A549 (cell line): ENCODE measurements around the gene TRABD2B. TPM values are rescaled to one million over a fixed set of nuclear protein-coding genes. Genes with fewer than 3 reads are reported as not detected.

ENCODE experiments used
- ATAC-seq, 2 experiments: fragments of 200-7000 bp in 1 of 2; fragments of >200 bp in 1 of 2; cut with Nextera tagmentation in 1 of 2; cut with Tn5 transposase in 1 of 2; 3 replicates each; pipeline versions ENCODE4 v1.8.0 to v1.9.1; 2018 to 2020; ENCODE audit warnings: mild to moderate bottlenecking in 1 of 2, moderate library complexity in 1 of 2
- CTCF ChIA-PET: fragments of 300-600 bp; sonication (Branson Sonifier 250); formaldehyde crosslinking; extraction: SDS; loops from one replicate; lab custom pipeline; 2021; ENCODE audit warnings: antibody characterized with exemption, inconsistent platforms; lab: Yijun Ruan, JAX
- POLR2A ChIA-PET: fragments of 350-600 bp; formaldehyde crosslinking; extraction: SDS; loops from one replicate; lab custom pipeline; 2021; ENCODE audit warnings: antibody characterized with exemption, inconsistent platforms; lab: Yijun Ruan, JAX
- DNase-seq, 2 experiments: peaks; one replicate each; pipeline versions ENCODE4 v3.0.0 to v3.0.0-alpha.2; 2011 to 2016; ENCODE audit warnings: low read depth in 1 of 2, low spot score in 1 of 2
- FAIRE-seq: peaks from 2 replicates; lab custom pipeline; 2011; peaks lifted over from hg19 to GRCh38; lab: Jason Lieb, UNC
- H3K27ac ChIP-seq, 2 experiments: fragments of >200 bp; sonication (Bioruptor Twin); formaldehyde crosslinking; 3 replicates each; pipeline ENCODE4 v1.5.1; 2016 to 2017
- H3K4me1 ChIP-seq: fragments of >200 bp; sonication (Bioruptor Twin); formaldehyde crosslinking; 3 replicates; pipeline ENCODE4 v1.6.1; 2016
- H3K4me2 ChIP-seq: fragments of >200 bp; sonication (Bioruptor Twin); formaldehyde crosslinking; 3 replicates; pipeline ENCODE4 v1.6.1; 2016
- H3K4me3 ChIP-seq: fragments of >200 bp; sonication (Bioruptor Twin); formaldehyde crosslinking; 3 replicates; pipeline ENCODE4 v1.5.1; 2016
- H3K9me3 ChIP-seq: fragments of >200 bp; sonication (Bioruptor Twin); formaldehyde crosslinking; 3 replicates; pipeline ENCODE4 v1.6.1; 2016
- CHD4 ChIP-seq: fragments of 200-600 bp; sonication (generic); IDR thresholded peaks from 2 replicates; pipeline ENCODE4 v1.6.1; 2016; ENCODE audit warnings: antibody characterized with exemption, mild to moderate bottlenecking, borderline replicate concordance
- MAFK ChIP-seq: fragments of 450-650 bp; IDR thresholded peaks from 2 replicates; pipeline ENCODE4 v1.6.1; 2014; ENCODE audit not compliant: partially characterized antibody
- MYC ChIP-seq: IDR thresholded peaks from 2 replicates; pipeline ENCODE4 v1.6.1; 2012; ENCODE audit warnings: mild to moderate bottlenecking, inconsistent platforms, low read length, improper control_type of control experiment, borderline replicate concordance
- POLR2AphosphoS2 ChIP-seq: conservative IDR thresholded peaks from 2 replicates; pipeline ENCODE4 v1.6.1; 2012; ENCODE audit warnings: low read length, improper control_type of control experiment, inconsistent platforms
- RAD21 ChIP-seq, 2 experiments: fragments of >200 bp in 1 of 2; sonication (Bioruptor Twin) in 1 of 2; formaldehyde crosslinking in 1 of 2; IDR thresholded peaks in 1 of 2; conservative IDR thresholded peaks in 1 of 2; 2 replicates in 1 of 2; 3 replicates in 1 of 2; pipeline ENCODE4 v1.6.1; 2012 to 2018; ENCODE audit warnings: inconsistent platforms in 1 of 2
- SMC3 ChIP-seq: fragments of >200 bp; sonication (Bioruptor Twin); formaldehyde crosslinking; IDR thresholded peaks from 3 replicates; pipeline ENCODE4 v1.6.1; 2018; ENCODE audit warnings: inconsistent platforms
- TFCP2L1 ChIP-seq: fragments of 250-450 bp; sonication (Bioruptor Pico); IDR thresholded peaks from 2 replicates; pipeline ENCODE4 v1.5.0; 2021; ENCODE audit warnings: mild to moderate bottlenecking
- WGBS: methylation state at CpG from one replicate; pipeline ENCODE4 v1.1.6; 2017; ENCODE audit errors: missing lambda C conversion rate; 5-methylcytosine and 5-hydroxymethylcytosine counted together
- polyA plus RNA-seq, 4 experiments: library from polyadenylated mRNA; depleted of rRNA in 3 of 4; stranded (reverse); fragments of >200 nt; fragmentation: RNase III in 1 of 4; extraction: RNeasy Plus Mini Kit Qiagen cat#74134 plus additional on column Dnase treatment in 1 of 4; gene quantifications; 2 replicates in 3 of 4; 3 replicates in 1 of 4; pipeline ENCODE4 v1.2.3, GENCODE V29; 2011 to 2017
- TF ChIP-seq, protein P1 (sequence below): fragments of >200 bp; sonication (Bioruptor Twin); formaldehyde crosslinking; IDR thresholded peaks from 3 replicates; pipeline ENCODE4 v1.5.1; 2016

The TRABD2B gene
- polyA plus RNA-seq, 2 of the 4 experiments (the other 2 are of a cell fraction), result 0.04 to 0.21 TPM

- no peak overlapping the region for H3K4me2 ChIP-seq
- H3K9me3 ChIP-seq, result no peaks in the 10 kb centered on the region
- ATAC-seq, result peak; percentile 67 to 88; a peak in 4 of 6 replicates
- ChIA-PET POLR2A (no interaction called here), CTCF (interaction anchor here (0.7 to 4.7 kb wide), 15 partner anchors 9 to 367 kb away, joined by 3 to 19 read pairs (median 4); partner anchors contain the start of gene FOXD2)
- H3K4me3 ChIP-seq, result no peak overlapping the region
- TF ChIP-seq SMC3 (0 out of 3 replicates have a peak, but pooled peaks have one; percentile 9), CHD4 (no peak), RAD21 (conservative IDR thresholded peaks at IDR 0.05 in 1 of 2, IDR thresholded peaks at IDR 0.05 in 1 of 2) (peak; percentile 14 to 24; a peak in 2 of 5 replicates), MYC (no peak)
- TF ChIP-seq, protein P1, sequence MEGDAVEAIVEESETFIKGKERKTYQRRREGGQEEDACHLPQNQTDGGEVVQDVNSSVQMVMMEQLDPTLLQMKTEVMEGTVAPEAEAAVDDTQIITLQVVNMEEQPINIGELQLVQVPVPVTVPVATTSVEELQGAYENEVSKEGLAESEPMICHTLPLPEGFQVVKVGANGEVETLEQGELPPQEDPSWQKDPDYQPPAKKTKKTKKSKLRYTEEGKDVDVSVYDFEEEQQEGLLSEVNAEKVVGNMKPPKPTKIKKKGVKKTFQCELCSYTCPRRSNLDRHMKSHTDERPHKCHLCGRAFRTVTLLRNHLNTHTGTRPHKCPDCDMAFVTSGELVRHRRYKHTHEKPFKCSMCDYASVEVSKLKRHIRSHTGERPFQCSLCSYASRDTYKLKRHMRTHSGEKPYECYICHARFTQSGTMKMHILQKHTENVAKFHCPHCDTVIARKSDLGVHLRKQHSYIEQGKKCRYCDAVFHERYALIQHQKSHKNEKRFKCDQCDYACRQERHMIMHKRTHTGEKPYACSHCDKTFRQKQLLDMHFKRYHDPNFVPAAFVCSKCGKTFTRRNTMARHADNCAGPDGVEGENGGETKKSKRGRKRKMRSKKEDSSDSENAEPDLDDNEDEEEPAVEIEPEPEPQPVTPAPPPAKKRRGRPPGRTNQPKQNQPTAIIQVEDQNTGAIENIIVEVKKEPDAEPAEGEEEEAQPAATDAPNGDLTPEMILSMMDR, result peak; percentile 42
- DNase-seq, result peak; percentile 13 to 43
- no peaks in the 10 kb centered on the region for H3K4me1 ChIP-seq
- H3K27ac ChIP-seq, result no peak overlapping the region
- 35% methylated on average over 5 of the region's 8 CpGs for WGBS
- no peak for FAIRE-seq
Observed at GRCh38 chr1:47755101-47755990, 241.8 kb downstream of the TRABD2B start.

- no peak for ATAC-seq
- Histone ChIP-seq H3K4me1 (no peaks in the 10 kb centered on the region), H3K27ac (no peak overlapping the region), H3K9me3 (no peaks in the 10 kb centered on the region), H3K4me2 (no peak overlapping the region), H3K4me3 (no peak overlapping the region)
- TF ChIP-seq, protein P1, result no peak
- peak; percentile 0 for TF ChIP-seq MAFK
- ChIA-PET POLR2A (no interaction called here), CTCF (interaction anchor here (1.2 to 4.7 kb wide), 6 partner anchors 10 to 331 kb away, joined by 3 to 19 read pairs (median 8); partner anchors contain the start of gene FOXD2)
- no peak for DNase-seq
- 65% methylated on average over 6 of the region's 6 CpGs for WGBS
- no peak for FAIRE-seq
Observed at GRCh38 chr1:47754221-47754620, 243.0 kb downstream of the TRABD2B start.

DNA sequence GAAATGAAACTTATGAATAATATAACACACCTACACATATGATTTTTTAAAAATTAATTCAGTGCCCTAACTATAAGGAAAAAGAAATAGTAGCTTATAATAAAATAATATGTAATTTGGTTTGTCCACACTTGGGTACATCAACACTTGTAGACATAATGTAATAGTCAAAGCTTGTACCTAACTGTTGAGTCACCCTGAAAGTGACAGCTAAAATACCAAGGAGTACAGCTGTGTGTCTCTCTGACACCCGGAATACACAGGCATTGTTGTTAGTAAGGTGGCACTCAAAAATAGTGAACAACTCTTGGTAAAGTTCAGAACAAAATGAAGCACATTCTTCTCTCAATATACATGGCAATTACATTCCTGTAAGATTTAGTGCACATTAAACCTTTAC lies 243.4 kb downstream of the TRABD2B start:
- 39% methylated on average over 1 of the region's 1 CpG for WGBS
- ChIA-PET CTCF (interaction anchor here (1.0 to 1.5 kb wide), 2 partner anchors 15 to 28 kb away, joined by 4 read pairs; no protein-coding TSS in a partner anchor), POLR2A (no interaction called here)
- ATAC-seq, result no peak
- Histone ChIP-seq H3K27ac (no peak overlapping the region), H3K4me3 (no peak overlapping the region), H3K9me3 (no peaks in the 10 kb centered on the region), H3K4me1 (no peaks in the 10 kb centered on the region), H3K4me2 (no peak overlapping the region)
- DNase-seq, result no peak
- no peak for FAIRE-seq
- TF ChIP-seq MAFK (peak; percentile 7), TFCP2L1 (CRISPR knock-in tag) (no peak)

DNA sequence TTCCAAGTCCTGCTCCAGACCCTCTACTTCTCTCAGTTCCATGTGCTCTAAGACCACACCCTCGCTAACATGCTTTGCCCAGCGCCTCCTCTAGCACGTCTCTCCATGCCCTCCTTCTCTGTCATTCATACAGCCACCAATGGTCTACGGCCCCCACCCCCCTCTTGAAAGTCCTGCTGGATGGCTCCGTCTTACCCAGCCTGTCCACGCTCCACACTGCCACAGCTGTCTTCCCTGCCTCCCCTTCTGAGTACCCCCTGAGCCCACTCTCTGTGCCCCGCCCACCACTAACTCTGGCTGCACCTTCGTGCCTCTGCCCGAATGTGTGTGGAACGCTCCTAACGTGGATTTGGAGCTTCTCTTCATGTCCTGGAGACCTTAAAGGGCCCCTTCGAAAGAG lies 244.6 kb downstream of the TRABD2B start:
- no peak for ATAC-seq
- FAIRE-seq, result no peak
- Histone ChIP-seq H3K27ac (no peak overlapping the region), H3K4me2 (no peak overlapping the region), H3K9me3 (no peaks in the 10 kb centered on the region), H3K4me3 (no peak overlapping the region)
- ChIA-PET POLR2A (no interaction called here), CTCF (interaction anchor here (0.6 to 1.5 kb wide), 2 partner anchors 14 to 1604 kb away, joined by 3 to 4 read pairs; no protein-coding TSS in a partner anchor)
- TF ChIP-seq POLR2AphosphoS2, result no peak
- TF ChIP-seq, all 56 proteins: peak for 0
- no peaks in the 10 kb centered on the region for H3K4me1 ChIP-seq
- 84% methylated on average over 12 of the region's 12 CpGs for WGBS
- no peak for DNase-seq
